Inferior parietal cortex (tissue), 1 donor: ENCODE measurements around the gene SLC10A7.

Experiments
- DNase-seq: peaks from one replicate; pipeline ENCODE4 v3.0.0-alpha.2; 2016; ENCODE audit errors: extremely low spot score

The SLC10A7 gene, protein sequence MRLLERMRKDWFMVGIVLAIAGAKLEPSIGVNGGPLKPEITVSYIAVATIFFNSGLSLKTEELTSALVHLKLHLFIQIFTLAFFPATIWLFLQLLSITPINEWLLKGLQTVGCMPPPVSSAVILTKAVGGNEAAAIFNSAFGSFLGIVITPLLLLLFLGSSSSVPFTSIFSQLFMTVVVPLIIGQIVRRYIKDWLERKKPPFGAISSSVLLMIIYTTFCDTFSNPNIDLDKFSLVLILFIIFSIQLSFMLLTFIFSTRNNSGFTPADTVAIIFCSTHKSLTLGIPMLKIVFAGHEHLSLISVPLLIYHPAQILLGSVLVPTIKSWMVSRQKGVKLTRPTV

DNA sequence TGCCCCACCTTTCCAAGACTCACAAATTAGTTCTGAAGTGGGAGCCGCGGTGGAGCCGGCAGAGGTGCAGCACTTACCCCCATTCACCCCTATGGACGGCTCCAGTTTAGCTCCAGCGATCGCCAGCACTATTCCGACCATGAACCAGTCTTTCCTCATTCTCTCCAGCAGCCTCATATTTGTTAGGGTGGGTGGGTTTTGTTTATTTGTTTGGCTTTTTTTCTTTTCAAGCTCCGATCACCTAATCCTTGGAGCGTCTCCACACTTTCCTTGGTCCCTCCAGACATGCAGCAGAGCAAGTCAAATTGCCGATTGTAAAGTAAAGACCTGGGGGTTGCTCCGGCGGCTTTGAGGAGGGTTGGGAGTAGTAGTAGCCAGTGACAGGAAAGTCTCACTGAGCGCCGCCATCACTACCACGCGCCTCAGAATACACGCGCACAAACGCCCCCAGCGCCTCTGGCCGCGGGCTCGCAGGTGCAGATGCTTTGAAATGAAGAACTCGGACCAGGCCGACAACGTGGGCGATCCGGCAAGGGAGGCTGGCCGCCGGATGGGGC is at the start of gene SLC10A7:
Gene SLC10A7, minus strand, starts transcription at position 400 of the 557 bp plus-strand sequence. Its CDS starts 223 bp downstream, at position 177.
- DNase-seq, result peak; percentile 76

DNA sequence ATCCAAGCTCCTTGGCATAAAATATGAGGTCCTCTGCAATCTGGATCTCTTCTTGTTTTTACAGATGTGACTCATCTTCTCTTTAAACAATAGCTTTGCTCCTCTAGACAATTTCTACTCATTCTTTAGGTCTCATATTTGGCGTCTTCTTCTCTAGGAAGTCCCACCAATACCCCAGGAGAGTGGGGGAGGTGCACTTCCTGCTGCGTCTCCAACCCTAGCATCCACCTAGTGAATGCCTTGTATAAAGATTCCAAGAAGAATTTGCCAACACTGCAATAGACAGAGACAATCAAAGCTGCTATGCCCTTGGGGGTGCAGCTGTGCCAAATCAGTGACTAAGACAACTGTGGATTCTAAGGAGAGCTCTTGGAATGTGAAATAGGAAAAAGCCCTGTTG is 45.7 kb upstream of the SLC10A7 start:
- no peak for DNase-seq

DNA sequence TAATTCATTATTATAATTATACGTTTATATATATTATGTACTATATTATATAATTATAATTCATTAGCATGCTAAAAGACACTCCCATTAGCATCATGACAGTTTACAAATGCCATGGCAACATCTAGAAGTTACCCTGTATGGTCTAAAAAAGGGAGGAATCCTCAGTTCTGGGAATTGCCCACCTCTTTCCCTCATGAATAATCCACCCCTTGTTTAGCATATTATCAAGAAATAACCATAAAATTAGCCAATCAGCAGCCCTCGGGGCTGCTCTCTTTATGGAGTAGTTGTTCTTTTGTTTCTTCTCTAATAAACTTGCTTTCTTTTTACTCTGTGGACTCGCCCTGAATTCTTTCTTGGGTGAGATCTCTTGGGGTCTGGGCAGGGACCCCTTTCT is 42.8 kb upstream of the SLC10A7 start:
- no peak for DNase-seq

DNA sequence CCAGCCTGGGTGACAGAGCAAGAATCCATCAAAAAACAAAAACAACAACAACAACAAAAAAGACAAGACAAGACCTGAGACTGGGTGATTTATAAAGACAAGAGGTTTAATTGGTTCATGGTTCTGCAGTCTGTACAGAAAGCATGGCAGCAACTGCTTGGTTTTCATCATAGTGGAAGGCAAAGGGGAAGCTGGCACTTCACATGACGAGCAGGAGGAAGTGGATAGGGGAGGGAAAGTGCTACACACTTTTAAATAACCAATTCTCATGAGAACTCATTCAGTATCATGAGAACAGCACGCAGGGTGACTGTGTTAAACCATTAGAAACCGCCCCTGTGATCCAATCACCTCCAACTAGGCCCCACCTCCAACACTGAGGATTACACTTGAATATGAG is 28.4 kb upstream of the SLC10A7 start:
- no peak for DNase-seq

DNA sequence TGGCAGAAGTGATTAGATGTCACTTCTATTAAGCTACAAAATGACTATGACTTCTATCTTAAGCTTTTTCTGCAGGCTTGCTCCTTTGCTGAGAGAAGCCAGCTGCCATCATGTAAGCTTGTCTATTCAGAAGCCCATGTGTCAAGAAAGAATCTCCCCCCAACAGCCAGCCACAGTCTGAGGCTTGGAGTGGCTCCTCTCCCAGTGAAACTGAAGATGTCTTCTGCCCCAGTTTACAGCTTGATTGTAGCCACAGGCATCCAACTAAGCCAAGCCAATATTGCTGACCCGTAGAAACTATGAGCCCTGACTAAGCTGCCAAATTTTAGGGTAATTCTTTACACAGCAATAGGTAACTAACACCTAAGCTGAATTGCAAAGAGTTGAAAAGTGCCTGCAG is 26.7 kb upstream of the SLC10A7 start:
- DNase-seq, result no peak

DNA sequence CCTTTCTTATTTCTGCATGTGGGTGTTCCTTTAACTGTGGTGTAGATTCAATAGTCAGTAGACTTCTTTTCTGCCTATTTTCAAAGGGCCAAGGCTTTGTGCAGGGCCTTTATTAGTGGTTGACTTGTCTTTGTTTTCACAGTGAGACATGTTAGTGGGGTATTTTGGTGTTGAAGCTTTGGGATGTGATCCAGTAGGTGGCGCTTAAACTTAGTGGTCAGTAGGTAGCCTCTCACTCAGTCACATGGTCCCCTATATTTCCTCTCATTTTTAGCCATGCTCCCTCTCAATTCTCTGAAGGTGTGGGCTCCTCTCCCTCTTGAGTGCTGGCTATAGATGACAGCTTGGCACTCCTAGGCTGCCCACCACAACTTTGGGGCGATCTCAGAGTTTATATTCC is 23.4 kb upstream of the SLC10A7 start:
- DNase-seq, result no peak

DNA sequence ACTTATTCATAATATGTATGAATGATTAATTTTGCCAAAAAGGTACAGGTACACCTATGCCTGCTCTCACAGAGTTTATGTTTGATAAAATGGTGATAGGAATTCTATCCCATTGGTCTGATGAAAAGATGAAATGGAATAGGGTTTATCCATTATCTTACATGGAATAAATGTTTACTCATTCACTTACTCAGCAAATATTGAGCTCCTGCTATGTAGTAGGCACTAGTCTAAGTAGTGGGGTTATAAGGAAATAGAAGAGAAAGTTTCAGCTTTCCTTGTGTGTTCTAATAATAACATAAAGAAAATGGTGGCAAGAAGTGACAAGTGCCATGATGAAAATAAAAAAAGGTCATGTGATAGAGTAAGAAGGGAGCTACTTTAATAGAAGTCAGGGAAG is 12.4 kb upstream of the SLC10A7 start:
- DNase-seq, result no peak

DNA sequence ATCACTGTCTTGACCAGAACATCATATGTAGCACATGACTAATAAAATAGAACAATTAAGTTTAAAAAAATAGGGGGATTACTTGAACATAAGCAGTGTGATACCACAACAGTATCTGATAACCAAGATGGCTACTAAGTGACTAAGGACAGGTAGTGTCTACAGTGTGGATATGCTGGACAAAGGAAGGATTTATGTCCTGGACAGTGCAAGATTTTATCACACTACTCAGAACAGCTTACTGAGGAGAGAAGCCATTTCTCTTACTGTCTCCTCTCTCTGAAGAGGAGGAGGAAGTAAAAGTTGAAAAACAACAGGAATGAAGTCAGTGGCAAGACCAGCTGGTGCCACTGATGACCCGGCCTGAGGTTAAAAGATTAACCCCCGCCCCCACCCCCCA is 4.0 kb upstream of the SLC10A7 start:
- no peak for DNase-seq

DNA sequence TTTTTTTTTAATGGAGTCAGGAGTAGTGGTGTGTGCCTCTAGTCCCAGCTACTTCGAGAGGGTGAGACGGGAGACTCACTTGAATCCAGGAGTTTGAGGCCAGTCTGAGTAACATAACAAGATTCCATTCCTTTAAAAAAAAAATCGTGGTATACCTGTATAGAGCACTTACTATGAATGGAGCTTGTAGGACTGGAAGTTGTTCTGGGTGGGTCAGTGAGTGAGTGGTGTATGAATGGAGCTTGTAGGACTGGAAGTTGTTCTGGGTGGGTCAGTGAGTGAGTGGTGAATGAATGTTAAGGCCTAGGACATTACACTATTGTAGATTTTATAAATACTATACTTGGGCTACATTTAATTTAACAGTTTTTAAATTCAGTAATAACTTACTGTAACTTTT is 2.9 kb upstream of the SLC10A7 start:
- DNase-seq, result no peak

DNA sequence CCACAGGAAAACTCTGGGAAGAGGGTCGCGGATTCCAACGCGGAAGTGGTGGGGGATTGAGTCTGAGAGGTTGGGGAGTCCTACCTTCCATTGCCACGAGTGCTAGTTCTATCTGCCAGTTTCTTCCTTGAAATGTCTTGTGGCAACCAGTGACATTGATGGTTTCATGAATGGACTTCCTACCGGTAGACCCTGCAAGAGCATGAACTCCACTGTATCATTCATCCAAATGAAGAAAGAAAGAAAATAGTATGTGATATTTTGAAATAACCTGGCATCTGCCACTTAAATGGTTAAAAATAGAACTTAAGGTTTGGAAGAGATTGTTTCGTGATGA is 1.1 kb upstream of the SLC10A7 start:
- DNase-seq, result no peak

DNA sequence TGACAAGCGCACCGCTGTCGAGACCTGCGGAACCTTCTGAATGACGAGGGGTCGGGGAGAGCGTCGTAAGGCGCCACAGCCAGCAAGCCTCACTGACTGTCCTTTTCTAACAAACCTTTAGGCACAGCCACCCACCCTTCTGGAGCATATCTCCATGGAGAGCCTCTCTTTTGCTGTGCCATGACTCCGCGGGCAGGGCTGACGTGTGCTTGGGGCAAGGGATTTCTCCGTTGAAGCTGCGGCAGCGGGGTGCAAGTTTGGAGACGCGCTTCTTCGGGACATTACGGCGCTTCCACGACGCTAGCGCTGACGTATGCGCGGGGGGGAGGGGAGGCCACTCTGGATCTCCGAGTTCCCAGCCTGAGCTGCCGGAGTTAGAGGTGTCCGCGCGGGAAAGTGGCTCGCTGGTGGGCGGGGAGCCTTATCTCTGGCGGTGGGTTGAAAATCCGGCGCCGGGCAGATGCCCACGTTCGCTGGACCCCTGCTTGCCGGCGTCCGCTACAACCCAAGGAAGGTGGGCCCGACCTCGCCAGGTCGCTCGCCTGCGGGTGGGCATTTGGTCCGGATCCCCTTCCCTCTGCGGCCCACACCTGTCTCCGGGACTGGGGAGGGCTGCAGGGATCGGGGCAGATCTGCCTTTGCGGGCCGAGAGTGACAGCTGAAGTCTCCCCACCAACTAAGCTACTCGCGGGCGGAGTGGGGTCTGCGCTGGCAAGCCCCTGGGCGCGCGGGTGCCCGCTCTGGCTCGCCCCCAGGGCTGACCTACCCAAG is 543 bp upstream of the SLC10A7 start:
- peak; percentile 88 for DNase-seq

DNA sequence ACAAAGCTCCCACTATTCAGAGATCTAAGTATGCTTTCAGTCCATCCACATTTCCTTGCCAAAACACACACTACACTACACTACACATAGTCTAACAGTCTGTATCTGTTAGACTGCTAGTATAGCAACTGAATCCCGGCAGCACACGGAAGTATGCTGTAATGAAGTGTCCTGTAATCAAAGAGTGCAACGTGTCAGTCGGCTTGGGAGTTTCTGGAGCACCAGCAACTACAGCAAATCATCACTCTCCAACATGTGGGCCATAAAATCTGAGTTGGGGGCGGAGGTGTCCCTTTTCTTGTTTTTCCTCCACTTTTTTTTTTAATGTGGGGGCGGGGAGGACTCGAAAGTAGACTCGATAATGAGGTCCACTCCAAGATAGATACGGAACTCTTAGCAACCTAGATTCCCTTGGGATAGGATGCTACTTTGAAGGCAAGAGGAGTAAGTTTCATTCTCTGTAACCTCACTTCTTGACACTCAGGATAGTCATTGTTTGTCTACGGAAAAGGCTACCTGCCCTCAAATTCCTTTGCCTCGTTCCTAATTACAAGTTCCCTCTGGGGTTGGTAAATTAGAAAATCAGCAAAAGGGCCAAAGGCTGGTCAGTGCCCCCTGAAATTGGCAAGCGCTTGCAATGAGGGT is 722 bp downstream of the SLC10A7 start:
- peak; percentile 49 for DNase-seq

DNA sequence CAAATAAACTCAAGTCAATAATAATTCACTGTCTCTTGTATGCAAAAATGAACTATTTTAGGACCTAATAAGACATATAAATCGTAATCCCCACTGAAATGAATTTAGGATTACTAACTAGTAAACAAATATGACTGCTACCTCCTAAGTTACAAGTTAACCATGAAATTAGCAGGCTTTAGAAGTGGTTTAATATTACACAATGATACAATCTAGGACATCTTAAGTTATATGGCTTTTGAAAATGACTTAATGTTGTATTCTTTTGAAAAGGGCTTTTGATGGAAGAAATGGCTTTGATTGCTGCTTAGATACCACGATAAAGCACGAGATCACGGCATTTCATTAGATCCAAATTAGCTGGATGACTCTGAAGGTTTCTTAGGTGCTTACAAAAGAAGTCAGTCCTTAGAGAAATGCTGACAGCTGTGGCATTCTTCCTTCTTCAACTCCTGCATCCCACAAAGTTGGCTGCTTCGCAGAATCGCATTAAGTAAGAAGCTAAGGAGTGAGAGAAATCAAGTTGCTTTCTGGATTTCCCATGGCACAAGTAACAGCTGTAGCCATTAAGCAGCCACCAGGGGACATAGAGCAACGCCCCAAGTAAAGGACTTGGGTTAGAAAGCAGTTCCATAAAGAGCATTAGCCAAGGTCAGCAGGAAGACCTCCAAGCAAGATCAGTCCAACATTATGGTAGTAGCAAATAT is 6.9 kb downstream of the SLC10A7 start:
- no peak for DNase-seq

DNA sequence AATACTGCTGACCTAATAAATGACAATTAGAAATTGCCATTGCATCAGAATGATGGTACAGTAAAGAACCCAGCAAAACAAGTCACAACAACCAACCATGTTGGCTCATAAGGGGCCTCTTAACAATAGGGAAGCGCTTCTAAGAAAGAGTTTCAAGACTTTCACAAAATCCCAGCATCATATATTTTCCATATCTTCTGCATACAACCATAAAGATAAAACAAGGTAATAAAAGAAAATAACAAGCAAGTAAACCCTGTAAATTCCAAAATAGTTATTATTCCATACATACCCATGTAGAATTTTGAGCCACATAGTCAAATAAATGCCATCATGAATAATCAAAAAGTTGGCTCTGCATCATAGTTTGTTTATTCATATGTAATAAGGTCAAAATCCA is 8.2 kb downstream of the SLC10A7 start:
- DNase-seq, result no peak

DNA sequence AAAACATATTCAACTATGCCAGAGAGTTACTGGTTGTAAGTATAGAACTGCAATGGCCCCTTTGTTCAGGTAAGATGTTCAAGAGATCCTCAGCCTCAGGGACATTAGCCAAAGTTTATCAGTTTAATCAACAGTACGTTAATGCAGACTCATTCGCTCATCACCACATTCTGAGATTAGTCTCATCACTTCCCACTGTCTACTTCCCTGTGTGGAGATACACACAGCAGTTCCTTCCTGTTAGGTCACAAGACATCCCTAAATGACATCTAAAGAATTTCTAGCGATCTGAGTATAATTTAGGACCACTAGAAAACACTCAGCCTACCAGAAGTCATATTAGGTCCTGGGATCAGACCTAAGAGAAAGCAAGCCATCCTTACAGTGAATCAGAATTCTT is 10.4 kb downstream of the SLC10A7 start:
- DNase-seq, result no peak

DNA sequence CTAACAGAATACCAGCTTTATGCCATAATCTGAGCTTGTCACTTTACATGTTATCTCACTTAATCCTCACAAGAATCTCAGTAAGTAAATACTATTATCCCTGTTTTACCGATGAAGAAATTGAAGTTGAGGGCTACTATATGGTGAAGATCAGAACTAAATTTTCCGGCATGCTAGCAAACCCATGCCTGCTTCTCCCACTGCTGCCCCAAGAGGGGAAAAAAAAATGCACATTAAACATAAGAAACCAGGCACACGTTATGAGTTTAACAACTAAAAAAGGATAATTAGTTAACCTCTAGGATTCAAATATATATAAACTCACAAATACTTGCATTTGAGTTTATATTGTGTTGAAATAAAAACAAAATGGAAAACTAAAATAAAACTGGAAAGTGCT is 10.8 kb downstream of the SLC10A7 start:
- no peak for DNase-seq

DNA sequence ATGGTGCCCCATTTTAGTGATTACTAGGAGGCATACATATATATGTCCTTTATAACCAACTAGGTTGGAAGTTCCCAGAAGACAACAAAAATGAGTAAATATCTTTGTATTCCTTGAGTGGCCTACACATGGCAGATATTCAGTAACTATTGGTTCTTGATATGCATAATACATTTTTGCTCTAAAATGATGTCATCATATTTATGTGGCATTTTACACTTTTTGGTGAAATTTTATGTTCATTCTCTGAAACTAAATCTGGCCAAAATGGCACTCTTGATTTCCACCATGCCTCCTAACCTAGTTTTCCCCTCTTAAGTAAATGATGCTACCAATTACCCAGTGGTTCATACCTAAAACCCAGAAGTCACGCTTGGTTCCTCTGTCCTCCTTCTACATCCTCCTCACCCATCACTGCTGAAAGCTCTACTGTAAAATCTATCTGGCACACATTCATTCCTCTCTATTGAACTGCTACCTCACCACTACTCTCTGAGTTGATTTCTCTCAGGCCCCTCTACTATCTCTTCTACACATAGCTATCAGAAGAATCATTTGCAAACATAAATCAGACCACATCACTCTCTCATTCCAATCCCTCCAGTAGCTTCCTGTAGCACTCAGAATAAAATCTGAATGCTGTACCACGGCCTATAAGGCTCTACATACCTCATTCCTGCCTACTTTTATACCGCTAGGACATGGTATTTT is 13.4 kb downstream of the SLC10A7 start:
- DNase-seq, result no peak

DNA sequence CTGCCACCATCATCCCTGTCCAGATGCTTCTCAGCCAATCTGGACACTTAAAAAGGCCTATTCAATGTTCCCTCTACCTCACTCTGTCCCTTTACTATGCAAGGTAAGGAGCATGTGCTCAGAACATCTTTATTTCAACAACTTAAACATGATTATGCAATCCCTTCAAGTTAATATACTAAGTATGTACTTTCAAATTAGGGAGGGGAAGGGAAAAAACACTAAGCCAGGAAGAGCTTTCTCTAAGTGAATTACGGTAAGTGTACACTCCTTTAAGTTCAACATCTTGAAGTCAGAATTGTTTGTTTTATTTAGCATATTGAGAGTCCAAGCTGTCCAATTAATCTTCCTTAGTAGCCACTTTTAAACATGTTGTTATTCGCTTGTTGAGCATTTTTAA is 14.1 kb downstream of the SLC10A7 start:
- no peak for DNase-seq

DNA sequence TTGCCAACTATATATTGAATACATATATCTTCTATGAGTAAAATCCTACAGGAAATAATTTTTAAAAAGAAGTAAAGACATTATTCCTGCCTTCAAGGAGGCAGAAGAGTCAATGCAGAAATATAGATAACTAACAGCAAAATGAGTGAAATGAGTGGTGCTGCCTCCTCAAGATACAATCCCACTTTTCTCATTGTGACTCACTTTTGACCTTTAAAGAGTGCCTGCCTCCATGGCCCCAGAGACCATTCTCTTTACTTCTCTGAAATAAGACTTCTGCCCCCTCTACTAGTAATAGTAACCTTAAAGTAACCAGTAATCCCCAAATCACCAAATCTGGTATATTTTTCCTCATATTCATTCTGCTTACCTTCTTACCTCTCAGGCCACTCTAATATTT is 15.5 kb downstream of the SLC10A7 start:
- no peak for DNase-seq

DNA sequence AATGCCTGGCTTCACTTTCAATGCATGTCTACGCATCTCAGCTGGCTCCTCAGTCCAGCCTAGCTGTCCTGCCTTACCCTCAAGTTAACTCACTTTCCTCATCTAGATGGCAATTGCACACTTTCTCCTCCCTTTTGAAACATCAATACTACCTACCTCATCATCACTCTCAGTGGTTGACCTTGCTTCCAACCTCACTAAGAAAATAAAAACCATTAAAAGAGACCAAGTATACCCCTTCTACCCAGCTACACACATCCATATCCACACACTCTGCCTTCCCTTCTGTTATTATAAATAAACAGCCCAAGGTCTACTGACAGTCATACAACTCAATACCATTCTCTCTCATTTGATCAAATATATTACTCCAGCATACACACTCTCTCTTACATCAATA is 21.5 kb downstream of the SLC10A7 start:
- DNase-seq, result no peak

DNA sequence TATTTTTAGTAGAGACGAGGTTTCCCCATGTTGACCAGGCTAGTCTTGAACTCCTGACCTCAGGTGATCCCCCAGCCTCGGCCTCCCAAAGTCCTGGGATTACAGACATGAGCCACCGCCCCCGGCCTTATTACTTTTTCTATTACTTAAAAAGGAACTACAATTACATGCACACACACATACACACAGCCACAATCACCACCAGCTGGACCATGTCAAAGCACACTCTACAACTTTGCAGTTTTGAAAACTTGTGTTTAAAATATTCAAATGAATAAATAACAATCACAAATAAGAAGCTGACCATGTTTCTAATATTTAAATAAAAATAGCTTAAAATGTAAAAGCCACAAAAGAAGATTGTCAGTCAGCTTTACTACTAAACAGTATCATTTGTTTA is 23.4 kb downstream of the SLC10A7 start:
- no peak for DNase-seq
